ENCODE measurements around the gene LYSET.

GRCh38 chr14:93186466-93186865, 1.3 kb downstream of the LYSET start:
- TF ChIP-seq POLR2AphosphoS5 (IDR thresholded peaks at IDR 0.05; ENCODE audit: low read depth, low read length) (no peak), POLR2A (IDR thresholded peaks at IDR 0.05; ENCODE audit: low read depth, low read length) (no peak), TAF1 (IDR thresholded peaks at IDR 0.05; ENCODE audit: low read depth, low read length) (no peak), SPI1 (IDR thresholded peaks at IDR 0.05; ENCODE audit: low read depth, low read length) (no peak), POU2F2 (IDR thresholded peaks at IDR 0.05; ENCODE audit: low read depth, low read length) (no peak)
